Activated CD4-positive, alpha-beta T cell treated with anti-CD3 and anti-CD28 coated beads for 24 hours (primary cell): Measurements from ENCODE around the gene CNDP1.

Source experiments
- DNase-seq, 2 donors: peaks; one replicate each; pipeline ENCODE4 v3.0.0-alpha.2; 2020; ENCODE audit warnings: low read depth in 2 of 2

CNDP1 gene

DNA sequence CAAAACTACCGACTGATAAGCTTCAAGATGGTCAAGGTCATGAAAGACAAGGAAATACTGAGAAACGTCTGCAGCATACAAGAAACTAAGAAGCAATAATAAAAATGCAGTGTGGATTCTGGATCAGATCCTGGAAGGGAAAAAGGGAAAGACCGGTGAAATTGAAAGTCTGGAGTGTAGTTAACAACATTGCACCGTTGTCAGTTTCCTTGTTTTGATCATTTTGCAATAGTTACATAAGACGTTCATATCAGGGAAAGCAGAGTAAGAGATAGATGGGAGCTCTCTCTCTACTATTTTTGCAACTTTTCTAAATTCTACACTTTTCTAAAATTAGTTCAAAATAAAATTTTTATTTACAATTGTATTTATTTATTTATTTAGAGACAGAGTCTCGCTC, 48.3 kb downstream of the CNDP1 start:
- DNase-seq: no peak

GRCh38 chr18:74587441-74587840, 53.1 kb downstream of the CNDP1 start:
- no peak for DNase-seq

DNA sequence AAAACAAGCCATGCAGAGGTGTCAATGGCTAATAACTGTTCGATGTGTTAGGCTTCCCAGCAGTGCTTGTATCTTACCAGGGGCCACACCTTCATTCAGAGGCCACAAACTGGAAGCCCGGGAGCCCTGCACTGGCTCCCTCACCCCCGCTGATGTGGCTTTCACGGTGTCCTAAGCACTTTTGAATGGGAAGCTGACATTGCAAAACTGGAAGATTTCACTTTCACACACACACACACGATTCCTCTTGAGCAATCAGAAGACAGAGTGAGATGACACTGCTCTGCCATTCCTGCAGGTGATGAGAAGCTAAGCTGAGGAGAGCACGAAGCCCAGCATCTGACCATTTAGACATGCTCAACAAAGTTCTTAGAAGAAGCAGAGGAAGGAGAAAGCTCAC, 54.7 kb downstream of the CNDP1 start:
- no peak for DNase-seq

DNA sequence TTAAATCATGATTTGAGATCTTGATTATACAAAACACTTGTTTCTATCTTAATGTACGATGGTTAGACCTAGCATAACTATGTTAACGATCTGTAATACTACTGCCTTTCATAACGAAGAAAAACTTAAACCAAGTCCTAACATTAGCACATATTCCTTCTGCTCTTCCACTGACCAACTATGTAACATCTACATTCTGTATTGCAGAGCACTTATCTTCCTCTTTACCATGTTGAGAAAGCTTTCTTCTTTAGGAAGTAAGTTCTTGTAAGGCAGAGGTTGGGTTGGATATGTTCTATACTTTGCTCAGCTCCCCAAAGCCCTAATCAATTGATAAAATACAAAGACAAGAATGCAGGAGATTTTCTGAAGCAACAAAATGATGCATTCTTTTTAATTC, 55.5 kb downstream of the CNDP1 start:
- DNase-seq: no peak

DNA sequence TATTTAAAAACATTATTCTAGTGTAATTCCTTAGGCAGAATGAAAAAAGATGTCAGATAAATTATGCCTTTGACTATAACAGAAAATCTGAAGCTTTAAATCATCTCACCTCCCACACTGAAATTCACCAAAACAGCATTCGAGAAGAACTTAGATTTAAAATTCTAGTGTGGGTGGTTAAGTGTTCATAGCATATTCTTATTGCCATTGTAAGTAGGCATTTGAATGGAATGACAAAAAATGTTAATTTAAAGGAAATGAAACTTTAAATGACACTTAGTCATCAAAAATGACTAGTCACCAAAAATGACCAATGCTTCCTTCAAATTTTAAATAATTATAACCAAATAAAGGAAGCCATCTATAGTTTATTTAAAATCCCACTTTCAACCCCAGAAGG, 56.4 kb downstream of the CNDP1 start:
- DNase-seq: no peak

GRCh38 chr18:74595431-74595830, 61.1 kb downstream of the CNDP1 start:
- DNase-seq: no peak

- DNase-seq: peak; percentile 47 to 51
Observed at GRCh38 chr18:74597034-74597661, 62.8 kb downstream of the CNDP1 start.

- DNase-seq: peak; percentile 76 to 79
Observed at GRCh38 chr18:74597662-74598349, 63.5 kb downstream of the CNDP1 start, which contains the start of gene ZNF407. Gene ZNF407 (plus strand): TSS chr18:74597870. CDS start chr18:74631020, 33,150 bp downstream.

DNA sequence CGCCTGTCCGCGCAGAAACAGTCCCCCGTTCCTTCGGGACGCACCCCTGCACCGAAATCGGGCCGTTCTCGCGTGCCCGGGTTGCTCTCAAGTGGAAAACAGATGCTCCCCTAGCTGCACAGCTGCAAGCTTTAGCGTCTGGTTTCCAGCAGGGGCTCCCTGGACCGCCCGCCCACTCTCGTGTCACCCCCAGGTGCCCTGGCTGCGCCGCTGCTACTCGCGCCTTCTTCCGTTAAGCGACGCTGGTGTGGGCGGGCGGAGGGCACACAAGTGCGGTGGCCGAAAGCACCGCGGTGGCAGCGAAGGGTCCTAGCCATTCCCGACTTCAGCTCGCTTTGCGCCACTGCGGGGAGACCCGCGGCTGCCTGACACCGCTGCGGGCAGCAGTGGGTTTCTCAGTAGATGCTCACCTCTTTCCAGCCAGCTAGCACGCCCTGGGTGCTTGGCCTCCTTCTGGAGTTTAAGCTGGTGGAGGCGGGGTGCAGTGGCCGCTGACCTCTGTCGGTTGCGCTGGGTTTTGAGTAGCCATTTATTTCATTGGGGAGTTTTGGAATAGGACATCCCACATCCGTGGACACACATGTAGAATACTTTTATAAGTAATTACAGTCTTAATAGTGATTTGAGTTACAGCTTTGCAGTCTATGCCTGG, 64.2 kb downstream of the CNDP1 start:
- peak; percentile 35 to 54 for DNase-seq

DNA sequence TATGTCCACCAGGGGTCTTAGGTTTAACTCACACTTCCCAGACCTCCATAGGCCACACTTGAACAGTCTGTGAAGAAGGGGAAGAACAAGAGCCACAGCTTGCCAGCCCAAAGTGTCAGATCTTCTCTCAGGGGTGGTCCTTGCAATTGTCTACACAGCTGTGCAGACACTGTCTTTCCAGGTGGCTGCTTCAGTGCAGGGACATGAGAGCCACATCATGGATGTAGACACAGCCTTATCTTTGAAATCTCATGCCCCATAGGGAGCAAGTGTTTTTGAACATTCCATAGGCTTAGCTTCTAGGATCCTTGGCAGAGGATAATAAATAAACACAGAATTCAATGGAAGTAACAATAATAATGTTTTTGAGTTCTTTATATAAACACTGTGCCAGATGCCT, 70.1 kb downstream of the CNDP1 start:
- DNase-seq: no peak

DNA sequence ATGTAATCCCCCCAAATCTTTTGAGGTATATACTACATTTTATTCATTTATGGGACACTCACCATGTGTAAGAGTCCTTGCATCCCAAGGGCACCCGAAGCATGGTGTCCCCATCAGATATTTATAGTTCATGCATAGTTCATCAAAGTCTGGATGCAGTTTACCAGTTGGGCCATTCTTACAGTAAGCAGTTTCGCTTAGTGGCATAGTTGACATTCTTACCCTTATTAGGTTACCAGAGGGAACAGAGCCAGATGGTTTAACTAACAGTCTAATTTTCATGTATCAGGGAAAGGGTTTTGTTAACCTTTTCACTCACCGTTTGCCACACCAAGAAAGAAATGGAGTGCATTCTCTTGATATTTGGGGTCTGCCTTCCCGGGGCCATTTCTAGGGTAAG, 70.5 kb downstream of the CNDP1 start:
- no peak for DNase-seq

DNA sequence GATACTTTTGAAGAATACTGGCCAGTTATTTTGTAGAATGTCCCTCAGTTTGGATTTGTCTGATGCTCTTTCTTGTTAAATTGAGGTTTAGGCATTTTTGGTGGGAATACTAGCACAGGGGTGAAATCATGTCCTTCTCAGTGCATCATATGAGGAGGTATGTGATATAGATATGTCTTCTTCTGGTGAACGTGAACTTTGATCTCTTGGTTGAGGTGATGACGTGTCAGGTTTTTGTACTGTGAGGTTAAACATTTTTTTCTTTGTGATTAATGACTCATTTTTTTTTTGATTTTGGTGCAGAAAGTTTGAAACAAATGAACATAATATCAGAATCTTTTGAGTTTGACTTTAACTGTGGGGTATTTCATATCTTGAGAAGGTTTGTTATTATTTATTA, 74.4 kb downstream of the CNDP1 start:
- DNase-seq: no peak

GRCh38 chr18:74609535-74609934, 75.2 kb downstream of the CNDP1 start:
- no peak for DNase-seq

- no peak for DNase-seq
Observed at GRCh38 chr18:74610051-74610615, 75.8 kb downstream of the CNDP1 start.

DNA sequence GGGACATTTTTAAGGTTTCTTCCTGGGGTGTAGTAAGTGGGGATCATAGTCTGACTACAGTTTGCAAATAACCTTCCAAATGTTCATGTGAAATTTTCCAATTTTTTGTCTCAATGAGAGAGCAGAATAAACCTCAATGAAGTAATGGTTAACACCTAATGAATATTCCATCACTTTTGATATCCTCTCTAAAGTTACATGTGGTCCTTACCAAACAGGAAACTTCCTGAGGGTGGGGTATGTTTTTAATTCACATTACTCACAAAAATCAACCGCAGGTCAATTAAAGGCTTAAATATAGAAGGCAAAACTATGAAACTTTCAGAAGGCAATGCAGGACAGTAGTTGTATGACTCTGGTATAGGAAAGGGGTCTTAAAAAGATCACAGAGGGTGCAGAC, 76.6 kb downstream of the CNDP1 start:
- DNase-seq: no peak

DNA sequence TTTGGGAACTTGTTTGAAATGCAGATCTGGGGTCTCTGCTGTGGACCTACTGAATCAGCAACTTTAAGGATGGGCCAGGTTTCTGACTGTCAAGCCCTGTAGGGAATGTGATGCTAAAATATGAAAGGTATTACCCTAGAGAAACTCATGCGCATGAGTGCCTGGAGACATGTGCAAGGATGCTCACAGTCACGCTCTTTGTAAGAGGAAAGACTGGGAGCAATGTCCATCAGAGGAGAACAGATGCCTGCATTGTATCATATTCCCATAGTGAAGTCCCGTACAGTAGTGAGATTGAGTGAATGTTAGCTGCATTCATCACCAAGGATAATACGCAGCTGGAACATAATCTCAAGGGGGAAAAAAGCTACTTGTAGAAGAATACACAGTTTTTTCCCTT, 77.5 kb downstream of the CNDP1 start:
- DNase-seq: no peak

DNA sequence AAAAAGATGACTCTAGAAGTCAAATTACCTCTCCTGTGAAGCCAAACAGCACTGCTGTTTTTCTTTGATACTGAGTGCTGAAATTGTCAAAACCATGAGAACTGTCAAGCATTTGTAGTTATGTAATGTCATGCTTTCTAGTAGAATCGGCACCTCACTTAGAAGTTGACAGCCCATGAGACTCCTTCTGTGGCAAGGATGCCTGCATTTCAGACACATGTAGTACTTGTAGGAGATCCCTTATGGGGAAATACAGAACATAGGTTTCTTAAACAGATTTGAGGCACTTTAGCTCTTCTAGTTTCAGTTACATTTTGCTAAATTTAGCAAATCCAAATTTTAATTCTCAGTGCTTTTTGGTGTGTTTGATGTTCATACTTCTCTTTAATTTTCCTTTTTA, 79.1 kb downstream of the CNDP1 start:
- no peak for DNase-seq

- DNase-seq: no peak
Observed at GRCh38 chr18:74616494-74616893, 82.2 kb downstream of the CNDP1 start.

DNA sequence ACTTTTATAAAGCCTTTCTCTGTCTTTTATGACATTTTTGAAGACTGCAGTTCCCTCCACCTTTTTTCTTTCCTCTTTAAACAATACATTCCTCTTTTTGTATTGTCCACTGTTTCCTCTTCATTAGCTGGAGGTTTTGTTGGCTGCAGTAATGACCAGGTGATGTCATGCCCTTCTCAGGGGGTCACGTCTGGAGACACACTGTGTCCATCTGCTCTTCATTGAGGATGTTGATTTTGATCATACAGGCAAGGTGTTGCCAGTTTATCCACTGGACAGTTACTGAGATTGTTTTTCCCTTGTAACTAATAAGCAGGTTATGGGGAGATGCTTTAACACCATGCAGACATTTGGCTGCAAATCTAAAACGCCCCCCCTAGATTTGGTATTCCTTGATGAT, 83.2 kb downstream of the CNDP1 start:
- no peak for DNase-seq

- no peak for DNase-seq
Observed at GRCh38 chr18:74622072-74622471, 87.8 kb downstream of the CNDP1 start.

GRCh38 chr18:74623047-74623816, 88.9 kb downstream of the CNDP1 start:
- no peak for DNase-seq

GRCh38 chr18:74624466-74624865, 90.2 kb downstream of the CNDP1 start:
- no peak for DNase-seq
